ENCODE results near the gene SPOCK1. TPM values are rescaled to one million over a fixed set of nuclear protein-coding genes. Genes with fewer than 3 reads are reported as not detected.

Gene SPOCK1
- polyA plus RNA-seq, 1 experiment = 304 TPM

DNA sequence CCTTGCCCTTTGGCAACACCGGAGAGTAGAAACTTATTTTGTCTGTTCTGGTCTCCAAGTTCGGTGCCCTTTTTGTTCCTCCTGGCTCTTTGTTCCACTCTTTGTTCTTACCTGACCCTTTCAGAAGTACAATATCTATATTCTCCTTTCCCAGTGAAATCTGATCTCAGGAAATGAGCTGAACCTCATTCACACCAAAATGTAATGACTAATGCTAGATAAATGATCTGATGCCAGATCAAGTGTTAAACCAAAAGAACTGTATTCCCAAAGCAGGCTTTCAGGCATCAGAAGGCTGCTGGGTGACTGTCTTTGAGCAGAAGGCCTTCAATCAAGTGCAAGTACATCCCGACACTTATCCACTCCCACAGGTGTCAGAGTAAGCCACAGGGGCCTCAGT, 156.4 kb downstream of the SPOCK1 start:
- CTCF ChIA-PET = interaction anchor here (0.6 to 4.6 kb wide), 7 partner anchors 17 to 246 kb away, joined by 3 to 54 read pairs (median 6); partner anchors contain the start of gene SPOCK1
- POLR2A ChIA-PET = no interaction called here
- no peak overlapping the region for H3K4me3 ChIP-seq (ENCODE audit: low read depth, low read length)
- H3K36me3 ChIP-seq (ENCODE audit: control insufficient read depth, insufficient read depth, low read length) = no peaks in the 10 kb centered on the region
- H3K27me3 ChIP-seq (ENCODE audit: control insufficient read depth, insufficient read depth, low read length) = no peaks in the 10 kb centered on the region
- TF ChIP-seq CTCF (IDR thresholded peaks at IDR 0.05; ENCODE audit: insufficient read depth, low read depth, low read length) = no peak
- no peak for DNase-seq (ENCODE audit: low read depth)

DNA sequence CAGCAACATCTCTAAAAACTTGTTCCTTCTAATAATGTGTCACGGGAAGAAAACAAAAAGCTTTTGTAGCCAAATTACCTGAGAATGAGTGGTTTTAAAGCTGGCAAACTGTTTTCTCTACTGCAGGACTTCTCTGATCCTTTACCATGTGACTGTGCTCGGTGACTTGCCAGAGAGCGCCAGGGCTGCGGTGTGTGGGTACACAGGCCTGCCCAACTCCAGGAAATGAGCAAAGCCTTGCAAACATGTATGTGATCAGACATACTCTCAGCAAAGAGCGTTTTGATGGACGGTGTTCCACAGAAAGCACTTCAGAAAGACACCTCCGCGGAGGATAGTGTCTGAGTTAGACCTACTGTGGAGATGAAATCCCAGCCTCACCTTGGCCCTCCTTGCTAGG, 157.3 kb downstream of the SPOCK1 start:
- no peak for DNase-seq (ENCODE audit: low read depth)
- Histone ChIP-seq H3K27me3 (ENCODE audit: control insufficient read depth, insufficient read depth, low read length) (no peaks in the 10 kb centered on the region), H3K4me3 (ENCODE audit: low read depth, low read length) (no peak overlapping the region), H3K36me3 (ENCODE audit: control insufficient read depth, insufficient read depth, low read length) (no peaks in the 10 kb centered on the region)
- POLR2A ChIA-PET = no interaction called here
- TF ChIP-seq CTCF (IDR thresholded peaks at IDR 0.05; ENCODE audit: insufficient read depth, low read depth, low read length) = no peak
- CTCF ChIA-PET = interaction anchor here (1.6 kb wide), 1 partner anchor 21 kb away, joined by 5 read pairs; no protein-coding TSS in a partner anchor

DNA sequence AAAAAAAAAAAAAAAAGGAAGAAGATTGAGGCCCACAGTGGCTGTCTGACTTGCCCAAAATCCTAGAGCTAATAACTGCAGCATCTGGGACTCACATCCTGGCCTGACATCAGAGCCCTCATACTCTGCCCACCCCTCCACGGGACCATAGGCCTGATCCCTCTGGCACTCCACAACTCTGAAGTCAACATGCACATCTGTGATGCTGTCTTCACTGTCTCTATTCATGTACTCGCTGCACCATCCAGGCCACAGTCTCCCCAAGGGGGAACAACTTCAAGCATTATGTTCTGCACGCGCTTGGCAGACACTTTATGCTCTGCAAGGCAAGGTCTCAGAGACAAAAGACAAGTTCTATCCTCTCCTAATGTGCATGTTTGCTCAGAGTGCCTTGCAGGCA, 158.2 kb downstream of the SPOCK1 start:
- POLR2A ChIA-PET = no interaction called here
- Histone ChIP-seq H3K27me3 (ENCODE audit: control insufficient read depth, insufficient read depth, low read length) (no peaks in the 10 kb centered on the region), H3K36me3 (ENCODE audit: control insufficient read depth, insufficient read depth, low read length) (no peaks in the 10 kb centered on the region), H3K4me3 (ENCODE audit: low read depth, low read length) (no peak overlapping the region)
- TF ChIP-seq CTCF (IDR thresholded peaks at IDR 0.05; ENCODE audit: insufficient read depth, low read depth, low read length) = no peak
- no peak for DNase-seq (ENCODE audit: low read depth)
- CTCF ChIA-PET = interaction anchor here (0.6 to 1.6 kb wide), 3 partner anchors 11 to 158 kb away, joined by 3 to 5 read pairs (median 3); partner anchors contain the start of gene SPOCK1

DNA sequence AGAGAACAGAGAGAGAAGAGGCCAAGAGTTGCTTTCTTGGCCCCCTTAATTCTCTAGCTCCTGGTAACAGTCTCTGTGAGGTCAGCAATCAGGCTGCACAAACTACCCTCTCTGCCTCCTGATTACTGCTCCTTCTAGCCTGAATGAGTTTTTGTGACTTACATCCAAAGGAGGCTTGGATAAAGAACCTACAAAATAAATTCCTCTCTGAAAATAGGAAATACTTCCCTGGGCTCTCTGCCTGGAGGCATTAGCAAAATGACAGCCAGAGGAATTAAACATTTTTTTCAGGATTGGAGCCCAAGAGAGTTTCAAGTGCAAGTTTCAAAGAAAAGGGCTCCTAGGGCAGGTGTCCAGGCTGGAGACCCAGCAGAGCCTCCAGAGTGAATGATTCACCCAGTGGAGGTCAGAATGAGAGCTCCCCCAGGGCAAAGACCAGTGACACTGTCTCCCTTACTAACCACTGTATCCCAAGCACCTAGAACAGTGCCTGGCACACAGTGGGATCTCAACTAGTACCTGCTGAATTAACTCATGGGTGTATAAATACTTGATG, 162.5 kb downstream of the SPOCK1 start:
- Histone ChIP-seq H3K27me3 (ENCODE audit: control insufficient read depth, insufficient read depth, low read length) (no peaks in the 10 kb centered on the region), H3K4me3 (ENCODE audit: low read depth, low read length) (no peak overlapping the region), H3K36me3 (ENCODE audit: control insufficient read depth, insufficient read depth, low read length) (no peaks in the 10 kb centered on the region)
- CTCF ChIA-PET = interaction anchor here (0.6 to 2.2 kb wide), 6 partner anchors 8 to 342 kb away, joined by 3 to 10 read pairs (median 6); partner anchors contain the start of gene SPOCK1
- no peak for TF ChIP-seq CTCF (IDR thresholded peaks at IDR 0.05; ENCODE audit: insufficient read depth, low read depth, low read length)
- POLR2A ChIA-PET = interaction anchor here (0.5 kb wide), 1 partner anchor 413 kb away, joined by 3 read pairs; no protein-coding TSS in a partner anchor
- DNase-seq (ENCODE audit: low read depth) = no peak

GRCh38 chr5:137336161-137336560, 163.0 kb downstream of the SPOCK1 start:
- H3K36me3 ChIP-seq (ENCODE audit: control insufficient read depth, insufficient read depth, low read length) = no peaks in the 10 kb centered on the region
- TF ChIP-seq CTCF (IDR thresholded peaks at IDR 0.05; ENCODE audit: insufficient read depth, low read depth, low read length) = no peak
- CTCF ChIA-PET = interaction anchor here (1.2 to 2.2 kb wide), 5 partner anchors 9 to 193 kb away, joined by 3 to 10 read pairs (median 7); partner anchors contain the start of gene SPOCK1
- no peak for DNase-seq (ENCODE audit: low read depth)
- POLR2A ChIA-PET = no interaction called here
- no peak overlapping the region for H3K4me3 ChIP-seq (ENCODE audit: low read depth, low read length)
- no peaks in the 10 kb centered on the region for H3K27me3 ChIP-seq (ENCODE audit: control insufficient read depth, insufficient read depth, low read length)
